Fibroblast of mammary gland (primary cell): ENCODE results near the gene PPP2R2D.

Source experiments
- DNase-seq: peaks from one replicate; pipeline ENCODE4 v3.0.0-alpha.2; 2010; ENCODE audit warnings: low read depth
- H3K4me3 ChIP-seq: 2 replicates; pipeline ENCODE4 v1.5.1; 2011; ENCODE audit warnings: low read depth, mild to moderate bottlenecking, low read length, moderate library complexity; ENCODE audit not compliant: control insufficient read depth
- CTCF ChIP-seq: conservative IDR thresholded peaks from 2 replicates; pipeline ENCODE4 v1.5.1; 2011; ENCODE audit warnings: low read depth, low read length, inconsistent platforms; ENCODE audit not compliant: control insufficient read depth, insufficient read depth

Gene PPP2R2D

GRCh38 chr10:131994435-131994834 is 93.6 kb downstream of the PPP2R2D start:
- TF ChIP-seq CTCF: no peak
- H3K4me3 ChIP-seq: no peak overlapping the region
- no peak for DNase-seq

- no peak for DNase-seq
- H3K4me3 ChIP-seq: no peak overlapping the region
- TF ChIP-seq CTCF: no peak
These were observed 95.9 kb downstream of the PPP2R2D start for GRCh38 chr10:131996466-131997365.

- no peak for TF ChIP-seq CTCF
- H3K4me3 ChIP-seq: no peak overlapping the region
- DNase-seq: peak; percentile 65
These were observed 96.7 kb downstream of the PPP2R2D start for GRCh38 chr10:131997366-131998049.

- no peak overlapping the region for H3K4me3 ChIP-seq
- DNase-seq: no peak
- TF ChIP-seq CTCF: no peak
These were observed 97.4 kb downstream of the PPP2R2D start for GRCh38 chr10:131998050-131998844.

GRCh38 chr10:131998845-131999681 is 98.3 kb downstream of the PPP2R2D start:
- TF ChIP-seq CTCF: no peak
- no peak for DNase-seq
- H3K4me3 ChIP-seq: no peak overlapping the region

- H3K4me3 ChIP-seq: peak overlapping the region; percentile 7
- peak; percentile 72 for DNase-seq
- peak; percentile 7 for TF ChIP-seq CTCF
These were observed 100.6 kb downstream of the PPP2R2D start for GRCh38 chr10:132001238-132001972.
